ENCODE measurements around the gene RDH5. TPM values are rescaled to one million over a fixed set of nuclear protein-coding genes. Genes with fewer than 3 reads are reported as not detected.

The RDH5 gene
- total RNA-seq, 1 experiment from 2014 or later, result 6.2 TPM

DNA sequence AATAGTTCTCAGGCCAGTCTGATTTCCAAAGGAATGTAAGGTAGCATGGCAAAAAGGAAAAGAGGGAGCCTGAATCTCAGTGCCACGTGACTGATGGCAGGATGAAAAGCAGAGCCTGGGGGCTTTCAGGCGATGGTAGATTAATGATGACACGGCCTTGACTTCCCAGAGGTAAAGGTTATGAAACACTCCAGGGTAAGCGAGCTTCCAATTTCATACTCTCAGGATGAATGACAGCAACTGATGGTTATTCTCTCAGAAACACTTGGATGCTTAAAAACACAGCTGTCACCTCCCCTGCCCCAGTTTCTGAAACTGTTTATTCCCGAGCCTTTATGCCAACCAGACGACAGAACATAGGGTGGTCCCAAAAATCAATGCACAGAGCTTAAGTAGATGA lies 51.5 kb downstream of the RDH5 start:
- TF ChIP-seq RAD21 (IDR thresholded peaks at IDR 0.05; ENCODE audit: low read depth) (no peak), YY1 (IDR thresholded peaks at IDR 0.05; ENCODE audit: extremely low read depth, insufficient replicate concordance, low read depth, low read length) (no peak), SRF (IDR thresholded peaks at IDR 0.05; ENCODE audit: low read depth) (no peak), FOSL1 (IDR thresholded peaks at IDR 0.05; ENCODE audit: low read depth) (no peak), SIN3A (IDR thresholded peaks at IDR 0.05; ENCODE audit: low read depth) (no peak), ZFX (IDR thresholded peaks at IDR 0.05) (no peak), SP1 (IDR thresholded peaks at IDR 0.05; ENCODE audit: low read depth) (no peak), ELF1 (IDR thresholded peaks at IDR 0.05; ENCODE audit: borderline replicate concordance, low read depth) (no peak), MAX (IDR thresholded peaks at IDR 0.05) (no peak), ZNF274 (IDR thresholded peaks at IDR 0.05; ENCODE audit: low read depth, low read length) (no peak), EZH2 (IDR thresholded peaks at IDR 0.05) (no peak), CEBPB (IDR thresholded peaks at IDR 0.05; ENCODE audit: low read depth) (no peak), JUND (IDR thresholded peaks at IDR 0.05) (no peak), POLR2A (IDR thresholded peaks at IDR 0.05; ENCODE audit: borderline replicate concordance, extremely low read depth, insufficient read depth, insufficient read length) (no peak), ZBTB33 (IDR thresholded peaks at IDR 0.05; ENCODE audit: extremely low read depth, insufficient replicate concordance, low read length) (no peak), EGR1 (IDR thresholded peaks at IDR 0.05; ENCODE audit: low read depth) (no peak), CBX3 (IDR thresholded peaks at IDR 0.05; ENCODE audit: low read depth) (no peak)
- TF ChIP-seq, protein P1, sequence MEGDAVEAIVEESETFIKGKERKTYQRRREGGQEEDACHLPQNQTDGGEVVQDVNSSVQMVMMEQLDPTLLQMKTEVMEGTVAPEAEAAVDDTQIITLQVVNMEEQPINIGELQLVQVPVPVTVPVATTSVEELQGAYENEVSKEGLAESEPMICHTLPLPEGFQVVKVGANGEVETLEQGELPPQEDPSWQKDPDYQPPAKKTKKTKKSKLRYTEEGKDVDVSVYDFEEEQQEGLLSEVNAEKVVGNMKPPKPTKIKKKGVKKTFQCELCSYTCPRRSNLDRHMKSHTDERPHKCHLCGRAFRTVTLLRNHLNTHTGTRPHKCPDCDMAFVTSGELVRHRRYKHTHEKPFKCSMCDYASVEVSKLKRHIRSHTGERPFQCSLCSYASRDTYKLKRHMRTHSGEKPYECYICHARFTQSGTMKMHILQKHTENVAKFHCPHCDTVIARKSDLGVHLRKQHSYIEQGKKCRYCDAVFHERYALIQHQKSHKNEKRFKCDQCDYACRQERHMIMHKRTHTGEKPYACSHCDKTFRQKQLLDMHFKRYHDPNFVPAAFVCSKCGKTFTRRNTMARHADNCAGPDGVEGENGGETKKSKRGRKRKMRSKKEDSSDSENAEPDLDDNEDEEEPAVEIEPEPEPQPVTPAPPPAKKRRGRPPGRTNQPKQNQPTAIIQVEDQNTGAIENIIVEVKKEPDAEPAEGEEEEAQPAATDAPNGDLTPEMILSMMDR (IDR thresholded peaks at IDR 0.05 in 2 of 3, conservative IDR thresholded peaks at IDR 0.05 in 1 of 3; ENCODE audit: borderline replicate concordance in 1 of 3, insufficient read depth in 1 of 3, low read depth in 2 of 3, low read length in 2 of 3), result no peak
- TF ChIP-seq, protein P2, sequence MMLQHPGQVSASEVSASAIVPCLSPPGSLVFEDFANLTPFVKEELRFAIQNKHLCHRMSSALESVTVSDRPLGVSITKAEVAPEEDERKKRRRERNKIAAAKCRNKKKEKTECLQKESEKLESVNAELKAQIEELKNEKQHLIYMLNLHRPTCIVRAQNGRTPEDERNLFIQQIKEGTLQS (IDR thresholded peaks at IDR 0.05), result no peak
- BruUV-seq (replicated peaks), result no TSS peak
- DNase-seq (ENCODE audit: low read depth, low spot score), result no peak
- Histone ChIP-seq H3K4me1 (ENCODE audit: control insufficient read depth in 1 of 2, insufficient read depth in 2 of 2, low read length in 2 of 2) (no peaks in the 10 kb centered on the region), H3K36me3 (ENCODE audit: control insufficient read depth in 1 of 2, insufficient read depth in 2 of 2, low read length in 2 of 2) (peaks cover 8% of the 10 kb centered on the region in 2 experiments; a peak in 2 of 4 replicates), H3K4me2 (ENCODE audit: low read length) (no peak overlapping the region), H2AFZ (ENCODE audit: low read depth, low read length, poor library complexity, severe bottlenecking) (no peak overlapping the region), H4K20me1 (ENCODE audit: insufficient read depth) (0 out of 2 replicates have a peak, but pooled peaks cover 4% of the 10 kb centered on the region), H3K27ac (ENCODE audit: low read depth, low read length) (no peak overlapping the region), H3K4me3 (replicated peaks in 1 of 2; ENCODE audit: low read depth in 1 of 2, low read length in 2 of 2) (no peak overlapping the region), H3K27me3 (ENCODE audit: insufficient read depth, low read length) (no peaks in the 10 kb centered on the region), H3K9me3 (ENCODE audit: control insufficient read depth in 1 of 2, insufficient read depth in 1 of 2, low read depth in 1 of 2, low read length in 2 of 2) (no peaks in the 10 kb centered on the region), H3K9me2 (ENCODE audit: insufficient read depth) (no peaks in the 10 kb centered on the region), H3K9ac (ENCODE audit: low read length) (no peak overlapping the region), H3K79me2 (ENCODE audit: insufficient read depth, low read length) (peaks cover 30% of the 10 kb centered on the region; the same call in 1 of the 2 replicates)
- RAD21 ChIA-PET (ENCODE audit: low non-redundant PET in 1 of 2, low total read pairs in 2 of 2, uncharacterized antibody in 2 of 2, unreplicated experiment in 2 of 2), result no interaction called here
- POLR2A ChIA-PET, result no interaction called here
- no peak for ATAC-seq
- CTCF ChIA-PET, result no interaction called here
- intact Hi-C loops (cut with micrococcal nuclease), result loop anchor here (2.0 kb wide), 1 partner anchor 19 kb away; no protein-coding TSS in a partner anchor
